Heart right ventricle (tissue), 16 donors: ENCODE results near the gene CLK4. TPM values are rescaled to one million over a fixed set of nuclear protein-coding genes. Genes with fewer than 3 reads are reported as not detected.

Source experiments
- ATAC-seq, 8 donors: fragments of 200-7000 bp; cut with Tn5 transposase; one replicate each; pipeline ENCODE4 v1.9.1; 2020; ENCODE audit warnings: mild to moderate bottlenecking in 8 of 8, moderate library complexity in 8 of 8, moderate number of reproducible peaks in 1 of 8
- DNase-seq, 2 donors: peaks; one replicate each; pipeline ENCODE4 v3.0.0-alpha.2; 2020
- H3K27ac ChIP-seq, 10 donors: fragments of 200-600 bp; sonication (generic) in 2 of 10; one replicate each; pipeline versions ENCODE4 v1.5.0 to v1.8.0; 2020 to 2022; ENCODE audit warnings: mild to moderate bottlenecking in 3 of 10
- H3K27me3 ChIP-seq, 7 donors: fragments of 200-600 bp; one replicate each; pipeline ENCODE4 v1.8.0; 2021 to 2022; ENCODE audit warnings: mild to moderate bottlenecking in 2 of 7
- H3K36me3 ChIP-seq, 9 donors: fragments of 200-600 bp; sonication (generic) in 1 of 9; one replicate each; pipeline versions ENCODE4 v1.5.0 to v1.8.0; 2020 to 2022; ENCODE audit warnings: mild to moderate bottlenecking in 2 of 9
- H3K4me1 ChIP-seq, 9 donors: fragments of 200-600 bp; sonication (generic) in 1 of 9; one replicate each; pipeline versions ENCODE4 v1.5.0 to v1.8.0; 2020 to 2022; ENCODE audit warnings: mild to moderate bottlenecking in 4 of 9
- H3K4me3 ChIP-seq, 10 donors: fragments of 200-600 bp; sonication (generic) in 2 of 10; one replicate each; pipeline versions ENCODE4 v1.5.0 to v1.8.0; 2020 to 2022; ENCODE audit warnings: mild to moderate bottlenecking in 7 of 10, moderate library complexity in 2 of 10
- H3K9me3 ChIP-seq, 11 donors: fragments of 200-600 bp in 10 of 11; sonication (generic) in 2 of 11; one replicate each; pipeline versions ENCODE4 v1.5.0 to v1.8.0; 2013 to 2022; ENCODE audit warnings: mild to moderate bottlenecking in 2 of 11, control low read depth in 1 of 11, moderate library complexity in 1 of 11
- CTCF ChIP-seq, 9 donors: fragments of 200-600 bp; sonication (generic) in 2 of 9; IDR thresholded peaks; one replicate each; pipeline versions ENCODE4 v1.5.0 to v1.8.0; 2021 to 2022; ENCODE audit warnings: antibody characterized with exemption in 9 of 9, mild to moderate bottlenecking in 5 of 9, moderate library complexity in 1 of 9
- WGBS, 2 donors: extraction: QIAGEN DNeasy Blood & Tissue Kit; methylation state at CpG; one replicate each; pipeline ENCODE4 v1.1.7; 2013; ENCODE audit warnings: inconsistent platforms in 1 of 2; 5-methylcytosine and 5-hydroxymethylcytosine counted together
- intact Hi-C, 10 donors: fragments of 100-400 bp; cut with DNase I; formaldehyde crosslinking; loops; one replicate each; pipeline versions ENCODE4 v1.11.1 to v1.14.2; 2022
- polyA plus RNA-seq, 2 donors: library from polyadenylated mRNA; stranded (reverse); fragments of 200-250 nt; gene quantifications; one replicate each; pipeline ENCODE4 v1.2.3, GENCODE V29; 2013
- total RNA-seq, 10 donors: library from RNA; stranded (reverse); fragmentation: NEBNext Ultra II Directional in 3 of 10; extraction: Animal tissue kit (Norgen Biotek cat#: 25700) in 3 of 10; gene quantifications; one replicate each; pipeline versions ENCODE4 v1.2.1 to v1.2.4, GENCODE V29; 2021 to 2023
- donor health status: Arrhythmogenic right ventricular cardiomyopathy.
- donor health status: ischemic (EF 13 %, LVEDD 7.1; RV severe dilation, severe dysfunction).
- donor health status: healthy with polysubstance abuse.
- donor health status: DM: no; HTN: yes; CAD: no.
- donor health status: DM: no; HTN: no; CAD: no.
- donor health status: ischemic (EF 25% LVEDD 6.9; RV normal size, moderate dysfunction).
- donor health status: ischemic (EF 25% LVEDD 5.7; RV mildly dilated, moderate dysfunction).
- donor health status: healthy.
- donor health status: DM: yes; HTN: yes; CAD: no.
- donor health status: Ischemic cardiomyopathy.
- donor health status: ischemic (EF 35%, LVEDD 5.7; RV mildly dilated, moderate dysfunction).
- donor health status: nonischemic (EF 11% LVEDD 7.7; RV severe dilation, severe dysfunction).
- donor health status: DM: yes; HTN: yes; CAD: no.
- donor health status: PGD.
- donor health status: ischemic (EF 29% LVEDD 5.4; RV normal size, mild dysfunction).
- donor health status: nonischemic (EF 23%, LVEDD 6.1; RV moderate dilation, normal function).

Gene CLK4
- total and polyA plus RNA-seq, 12 donors: 6.0 to 67.0 (median 15.5) TPM

GRCh38 chr5:178577944-178578343 lies 48.9 kb downstream of the CLK4 start:
- intact Hi-C loops: no loop called here
- TF ChIP-seq CTCF (IDR thresholded peaks at IDR 0.05): no peak
- DNase-seq (no peak), ATAC-seq (peak in 1 of 8 donors; percentile 7)
- no peak overlapping the region for H3K4me3 ChIP-seq
- H3K4me1 ChIP-seq: peaks cover 0 to 5% (median 0%) of the 10 kb centered on the region in 9 donors
- no peaks in the 10 kb centered on the region for H3K36me3 ChIP-seq
- H3K9me3 ChIP-seq: peaks cover 0 to 1% (median 0%) of the 10 kb centered on the region in 11 donors
- 86 to 92% methylated on average over 7 of the region's 7 CpGs for WGBS, 2 donors
- no peak overlapping the region for H3K27ac ChIP-seq
- H3K27me3 ChIP-seq: peaks cover 8 to 41% (median 29%) of the 10 kb centered on the region in 7 donors

- no peaks in the 10 kb centered on the region for H3K36me3 ChIP-seq
- DNase-seq (no peak), ATAC-seq (peak in 3 of 8 donors; percentile 33 to 57 (median 42))
- H3K4me3 ChIP-seq: peak overlapping the region in 7 of 10 donors; percentile 21 to 48 (median 41)
- peaks cover 8 to 41% (median 29%) of the 10 kb centered on the region in 7 donors for H3K27me3 ChIP-seq
- no peak for TF ChIP-seq CTCF (IDR thresholded peaks at IDR 0.05)
- H3K27ac ChIP-seq: peak overlapping the region in 2 of 10 donors; percentile 1 to 33
- WGBS, 2 donors: 35 to 51% methylated on average over 31 of the region's 31 CpGs
- H3K4me1 ChIP-seq: peaks cover 0 to 5% (median 0%) of the 10 kb centered on the region in 9 donors
- peaks cover 0 to 7% (median 0%) of the 10 kb centered on the region in 11 donors for H3K9me3 ChIP-seq
- intact Hi-C loops: no loop called here
These were observed 49.4 kb downstream of the CLK4 start for GRCh38 chr5:178577376-178577839.

- H3K27ac ChIP-seq: peak overlapping the region in 4 of 10 donors; percentile 1 to 35 (median 34)
- H3K4me3 ChIP-seq: peak overlapping the region in 9 of 10 donors; percentile 21 to 48 (median 40)
- 5 to 6% methylated on average over 65 to 92 of the region's 92 CpGs for WGBS, 2 donors
- H3K36me3 ChIP-seq: no peaks in the 10 kb centered on the region
- H3K27me3 ChIP-seq: peaks cover 8 to 41% (median 29%) of the 10 kb centered on the region in 7 donors
- TF ChIP-seq CTCF (IDR thresholded peaks at IDR 0.05): no peak
- intact Hi-C loops: no loop called here
- peak in 1 of 2 donors; percentile 34 for DNase-seq
- peaks cover 0 to 8% (median 0%) of the 10 kb centered on the region in 11 donors for H3K9me3 ChIP-seq
- peaks cover 0 to 5% (median 0%) of the 10 kb centered on the region in 9 donors for H3K4me1 ChIP-seq
- peak in 7 of 8 donors; percentile 40 to 69 (median 50) for ATAC-seq
These were observed 50.1 kb downstream of the CLK4 start for GRCh38 chr5:178576591-178577351.

GRCh38 chr5:178573216-178573615 lies 53.6 kb downstream of the CLK4 start:
- Histone ChIP-seq H3K4me3 (no peak overlapping the region), H3K36me3 (no peaks in the 10 kb centered on the region), H3K4me1 (peaks cover 0 to 5% (median 0%) of the 10 kb centered on the region in 9 donors), H3K9me3 (peaks cover 0 to 8% (median 0%) of the 10 kb centered on the region in 11 donors), H3K27me3 (peaks cover 8 to 34% (median 27%) of the 10 kb centered on the region in 7 donors), H3K27ac (no peak overlapping the region)
- intact Hi-C loops: no loop called here
- TF ChIP-seq CTCF (IDR thresholded peaks at IDR 0.05): no peak
- WGBS, 2 donors: 59 to 68% methylated on average over 7 of the region's 7 CpGs
- ATAC-seq (peak in 6 of 8 donors; percentile 56 to 96 (median 89)), DNase-seq (peak; percentile 32 to 66)
